ENCODE results near the gene GTF2H1. TPM values are rescaled to one million over a fixed set of nuclear protein-coding genes. Genes with fewer than 3 reads are reported as not detected.

GTF2H1 gene
- total RNA-seq, 3 donors from 2014 or later = 73.1 to 83.7 (median 74.4) TPM

- Histone ChIP-seq H3K36me3 (peaks cover 13% of the 10 kb centered on the region), H3K4me1 (no peaks in the 10 kb centered on the region), H3K27ac (no peak overlapping the region), H3K9me3 (no peaks in the 10 kb centered on the region), H3K27me3 (no peaks in the 10 kb centered on the region), H3K4me3 (no peak overlapping the region)
- TF ChIP-seq POLR2AphosphoS5 (IDR thresholded peaks at IDR 0.05) (no peak), POLR2A (IDR thresholded peaks at IDR 0.05) (no peak), CTCF (IDR thresholded peaks at IDR 0.05) (no peak)
- intact Hi-C loops (cut with DNase I; ENCODE audit: low total_unique reads) = no loop called here
- no peak for DNase-seq (ENCODE audit: low spot score in 2 of 2)
These were observed 36.5 kb upstream of the GTF2H1 start for GRCh38 chr11:18285841-18286240.

- no peak for DNase-seq (ENCODE audit: low spot score in 2 of 2)
- TF ChIP-seq POLR2A (IDR thresholded peaks at IDR 0.05) (no peak), CTCF (IDR thresholded peaks at IDR 0.05) (no peak), POLR2AphosphoS5 (IDR thresholded peaks at IDR 0.05) (no peak)
- no peaks in the 10 kb centered on the region for H3K4me1 ChIP-seq
- H3K4me3 ChIP-seq = no peak overlapping the region
- intact Hi-C loops (cut with DNase I; ENCODE audit: low total_unique reads) = no loop called here
- no peak overlapping the region for H3K27ac ChIP-seq
- peaks cover 13% of the 10 kb centered on the region for H3K36me3 ChIP-seq
- H3K9me3 ChIP-seq = no peaks in the 10 kb centered on the region
- H3K27me3 ChIP-seq = no peaks in the 10 kb centered on the region
These were observed 33.5 kb upstream of the GTF2H1 start for GRCh38 chr11:18288911-18289310.

DNA sequence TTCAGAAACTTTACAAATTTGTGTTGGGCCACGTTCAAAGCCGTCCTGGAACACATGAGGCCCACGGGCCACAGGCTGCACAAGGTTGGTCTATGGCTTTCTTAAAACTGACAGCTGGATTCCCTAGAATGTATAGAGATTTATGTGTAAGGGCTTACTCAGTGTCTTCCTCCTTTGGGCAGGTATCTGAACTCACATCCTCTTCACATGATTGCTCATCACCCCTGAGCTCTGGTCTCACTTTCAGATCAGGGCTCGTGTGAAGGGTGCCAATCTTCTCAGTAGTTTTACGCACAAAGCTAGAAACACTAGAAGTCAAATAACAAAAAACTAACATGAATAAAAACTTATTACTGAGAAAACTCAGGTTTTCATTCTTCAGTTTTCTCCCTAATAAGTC lies 27.5 kb upstream of the GTF2H1 start:
- intact Hi-C loops (cut with DNase I; ENCODE audit: low total_unique reads) = no loop called here
- Histone ChIP-seq H3K36me3 (peaks cover 14% of the 10 kb centered on the region), H3K4me3 (no peak overlapping the region), H3K27ac (no peak overlapping the region), H3K9me3 (no peaks in the 10 kb centered on the region), H3K4me1 (no peaks in the 10 kb centered on the region), H3K27me3 (no peaks in the 10 kb centered on the region)
- TF ChIP-seq POLR2AphosphoS5 (IDR thresholded peaks at IDR 0.05) (no peak), POLR2A (IDR thresholded peaks at IDR 0.05) (no peak), CTCF (IDR thresholded peaks at IDR 0.05) (no peak)
- DNase-seq (ENCODE audit: low spot score in 2 of 2) = no peak

GRCh38 chr11:18295316-18295715 lies 27.1 kb upstream of the GTF2H1 start:
- Histone ChIP-seq H3K9me3 (no peaks in the 10 kb centered on the region), H3K27ac (no peak overlapping the region), H3K36me3 (peaks cover 17% of the 10 kb centered on the region), H3K4me3 (no peak overlapping the region), H3K4me1 (no peaks in the 10 kb centered on the region), H3K27me3 (no peaks in the 10 kb centered on the region)
- no peak for TF ChIP-seq CTCF (IDR thresholded peaks at IDR 0.05)
- no peak for DNase-seq (ENCODE audit: low spot score in 2 of 2)
- intact Hi-C loops (cut with DNase I; ENCODE audit: low total_unique reads) = no loop called here

GRCh38 chr11:18299721-18300120 lies 22.6 kb upstream of the GTF2H1 start:
- no peaks in the 10 kb centered on the region for H3K27me3 ChIP-seq
- intact Hi-C loops (cut with DNase I; ENCODE audit: low total_unique reads) = no loop called here
- no peak overlapping the region for H3K27ac ChIP-seq
- no peaks in the 10 kb centered on the region for H3K9me3 ChIP-seq
- H3K4me3 ChIP-seq = no peak overlapping the region
- DNase-seq (ENCODE audit: low spot score in 2 of 2) = no peak
- no peak for TF ChIP-seq POLR2AphosphoS5 (IDR thresholded peaks at IDR 0.05)
- TF ChIP-seq POLR2A (IDR thresholded peaks at IDR 0.05) = no peak
- no peak for TF ChIP-seq CTCF (IDR thresholded peaks at IDR 0.05)
- H3K4me1 ChIP-seq = no peaks in the 10 kb centered on the region
- peaks cover 17% of the 10 kb centered on the region for H3K36me3 ChIP-seq
